ENCODE measurements around the gene MAP3K13.
"Not testable (repeated sequence)": the region's sequence is repeated elsewhere in the genome, so short reads cannot be mapped to it uniquely, and the experiment has no call there.

DNA sequence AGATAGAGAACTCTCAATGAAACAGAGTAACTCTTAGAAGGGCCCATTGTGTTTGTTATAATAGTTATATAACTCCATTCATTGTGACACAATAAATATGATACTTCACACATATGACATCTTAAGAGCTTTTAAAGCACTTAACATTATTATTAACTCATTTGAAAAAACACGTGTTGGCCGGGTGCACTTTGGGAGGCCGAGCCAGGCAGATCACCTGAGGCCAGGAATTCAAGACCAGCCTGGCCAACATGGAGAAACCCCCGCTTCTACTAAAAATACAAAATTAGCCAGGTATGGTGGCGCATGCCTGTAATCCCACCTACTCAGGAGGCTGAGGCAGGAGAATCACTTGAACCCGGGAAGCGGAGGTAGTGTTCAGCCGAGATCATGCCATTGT, 88.5 kb downstream of the MAP3K13 start:
- TF ChIP-seq, protein P1, sequence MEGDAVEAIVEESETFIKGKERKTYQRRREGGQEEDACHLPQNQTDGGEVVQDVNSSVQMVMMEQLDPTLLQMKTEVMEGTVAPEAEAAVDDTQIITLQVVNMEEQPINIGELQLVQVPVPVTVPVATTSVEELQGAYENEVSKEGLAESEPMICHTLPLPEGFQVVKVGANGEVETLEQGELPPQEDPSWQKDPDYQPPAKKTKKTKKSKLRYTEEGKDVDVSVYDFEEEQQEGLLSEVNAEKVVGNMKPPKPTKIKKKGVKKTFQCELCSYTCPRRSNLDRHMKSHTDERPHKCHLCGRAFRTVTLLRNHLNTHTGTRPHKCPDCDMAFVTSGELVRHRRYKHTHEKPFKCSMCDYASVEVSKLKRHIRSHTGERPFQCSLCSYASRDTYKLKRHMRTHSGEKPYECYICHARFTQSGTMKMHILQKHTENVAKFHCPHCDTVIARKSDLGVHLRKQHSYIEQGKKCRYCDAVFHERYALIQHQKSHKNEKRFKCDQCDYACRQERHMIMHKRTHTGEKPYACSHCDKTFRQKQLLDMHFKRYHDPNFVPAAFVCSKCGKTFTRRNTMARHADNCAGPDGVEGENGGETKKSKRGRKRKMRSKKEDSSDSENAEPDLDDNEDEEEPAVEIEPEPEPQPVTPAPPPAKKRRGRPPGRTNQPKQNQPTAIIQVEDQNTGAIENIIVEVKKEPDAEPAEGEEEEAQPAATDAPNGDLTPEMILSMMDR (IDR thresholded peaks at IDR 0.05; ENCODE audit: low read length), result not testable (repeated sequence)
- not testable (repeated sequence) for TF ChIP-seq EZH2 (IDR thresholded peaks at IDR 0.05; ENCODE audit: borderline replicate concordance, low read length)
